HG03460 (cell line): ENCODE results near the gene BTBD1.
"Not testable (repeated sequence)": the region's sequence is repeated elsewhere in the genome, so short reads cannot be mapped to it uniquely, and the experiment has no call there.

Source experiments
- ATAC-seq: cut with Tn5 transposase; IDR thresholded peaks from one replicate; pipeline ENCODE4 v1.9.1; 2021; ENCODE audit not compliant: unreplicated experiment

BTBD1 gene

GRCh38 chr15:83098079-83098478 lies 31.0 kb upstream of the BTBD1 start:
- ATAC-seq: no peak

DNA sequence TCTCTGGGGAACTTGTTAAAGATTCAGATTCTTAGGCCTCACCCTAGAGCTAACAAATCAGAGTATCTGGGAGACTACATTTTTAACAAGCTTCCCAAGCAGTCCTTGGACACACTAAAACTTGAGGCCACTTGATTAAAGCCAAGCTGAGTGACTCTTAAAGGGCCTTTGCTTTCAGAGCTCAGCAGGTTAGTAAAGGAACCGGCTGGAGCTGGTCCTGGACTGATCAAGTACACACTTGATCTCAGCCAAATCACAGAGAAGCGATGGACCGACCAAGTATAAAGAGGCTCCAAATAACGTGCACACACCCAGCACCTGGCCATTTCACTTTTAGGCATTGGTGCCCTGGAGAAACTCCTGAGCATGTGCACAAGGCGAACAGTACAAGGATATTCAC lies 27.5 kb upstream of the BTBD1 start:
- no peak for ATAC-seq

GRCh38 chr15:83092309-83092976 lies 25.4 kb upstream of the BTBD1 start:
- ATAC-seq: peak; percentile 67

- ATAC-seq: not testable (repeated sequence)
These were observed 24.9 kb upstream of the BTBD1 start for GRCh38 chr15:83091965-83092308.

DNA sequence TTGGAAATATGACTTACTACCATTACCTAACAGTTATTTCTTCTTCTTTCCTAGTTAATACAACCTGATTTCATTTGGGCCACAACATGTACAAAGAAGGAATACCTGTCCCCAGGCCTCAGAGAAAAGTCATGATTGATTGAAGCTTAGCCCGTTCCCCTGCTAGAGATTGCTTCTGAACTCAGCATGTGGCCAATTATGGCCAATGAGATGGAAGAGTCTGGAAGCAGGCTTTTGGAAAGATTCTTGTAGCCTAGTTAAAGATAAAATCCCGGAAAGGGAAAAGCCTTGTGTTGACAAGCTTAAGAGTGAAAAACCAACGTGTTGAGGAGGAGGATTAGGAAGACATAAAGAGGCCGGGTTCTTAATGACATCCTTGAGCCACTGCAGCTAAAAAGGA lies 23.4 kb upstream of the BTBD1 start:
- no peak for ATAC-seq

DNA sequence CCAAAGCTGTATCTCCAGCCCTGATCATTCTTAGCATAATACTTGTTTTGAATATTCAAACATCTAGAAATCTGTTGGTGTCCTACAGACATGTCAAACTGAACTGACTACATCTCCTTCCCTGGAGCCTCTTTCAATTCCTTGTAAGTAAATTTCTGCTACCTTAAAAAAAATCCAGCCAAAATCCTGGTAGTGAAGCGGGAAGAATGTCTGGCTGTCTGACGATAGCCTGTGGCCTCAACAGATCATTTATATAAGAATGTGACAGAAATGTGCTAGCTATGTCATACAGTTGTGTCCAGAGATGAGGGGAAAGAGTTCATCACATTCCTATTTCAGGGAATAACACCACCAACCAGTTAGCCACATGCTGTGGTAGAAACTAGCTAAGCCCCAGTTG lies 21.8 kb upstream of the BTBD1 start:
- no peak for ATAC-seq

DNA sequence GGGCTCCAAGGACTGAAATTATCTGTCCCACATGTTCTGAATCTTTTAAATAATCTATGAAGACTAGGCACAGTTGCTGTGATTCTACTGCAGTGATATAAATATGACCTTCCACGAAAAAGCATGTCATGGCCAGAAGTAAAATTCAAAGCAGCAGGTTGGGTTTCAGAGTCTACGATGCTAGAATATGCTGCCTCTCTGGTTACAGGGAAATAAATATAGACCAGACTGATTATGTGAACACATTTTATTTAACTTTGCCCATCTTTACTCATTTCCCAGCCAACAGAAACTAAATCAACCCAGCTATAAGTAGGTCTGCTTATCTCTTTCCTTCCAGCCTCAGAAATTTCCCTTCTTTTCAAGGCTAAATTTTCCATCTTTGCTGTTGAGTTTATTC lies 20.5 kb upstream of the BTBD1 start:
- no peak for ATAC-seq

DNA sequence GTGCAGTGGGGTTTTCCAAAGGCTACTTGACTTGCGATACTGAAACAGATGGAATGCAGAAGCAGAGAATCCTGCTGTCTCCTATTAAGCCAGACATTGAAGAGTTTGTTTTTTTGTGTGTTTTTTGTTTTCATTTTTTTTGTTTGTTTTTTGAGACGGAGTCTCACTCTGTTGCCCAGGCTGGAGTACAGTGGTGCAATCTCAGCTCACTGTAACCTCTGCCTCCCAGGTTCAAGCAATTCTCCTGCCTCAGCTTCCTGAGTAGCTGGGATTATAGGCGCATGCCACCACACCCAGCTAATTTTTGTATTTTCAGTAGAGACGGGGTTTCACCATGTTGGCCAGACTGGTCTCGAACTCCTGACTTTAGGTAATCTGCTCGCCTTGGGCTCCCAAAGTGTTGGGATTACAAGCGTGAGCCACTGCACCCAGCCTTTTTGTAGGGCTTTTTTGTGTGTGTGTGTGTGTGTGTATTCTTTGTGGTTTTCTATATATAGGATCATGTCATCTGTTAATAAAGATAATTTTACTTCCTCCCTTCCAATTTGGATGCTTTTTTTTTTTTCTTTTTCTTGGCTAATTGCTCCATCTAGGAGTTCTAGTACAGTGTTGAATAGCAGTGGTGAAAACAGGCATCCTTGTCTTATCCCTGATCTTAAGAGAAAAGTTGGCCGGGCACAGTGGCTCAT lies 19.0 kb upstream of the BTBD1 start:
- ATAC-seq: not testable (repeated sequence)

DNA sequence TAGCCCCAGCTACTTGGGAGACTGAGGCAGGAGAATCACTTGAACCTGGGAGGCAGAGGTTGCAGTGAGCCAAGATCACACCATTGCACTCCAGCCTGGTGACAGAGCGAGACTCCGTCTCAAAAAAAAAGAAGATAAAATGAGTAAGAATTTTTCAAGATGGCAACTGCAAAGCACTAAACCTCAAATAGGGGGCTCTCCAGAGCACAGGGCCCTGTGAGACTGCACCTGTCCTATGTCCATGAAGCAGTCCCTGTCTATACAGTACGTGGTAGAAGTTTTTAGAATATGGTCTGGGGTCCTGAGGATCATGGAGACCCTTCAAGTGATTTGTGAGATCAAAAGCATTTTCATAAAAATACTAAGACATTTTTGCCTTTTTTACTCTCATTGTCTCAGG lies 18.4 kb upstream of the BTBD1 start:
- ATAC-seq: not testable (repeated sequence)

DNA sequence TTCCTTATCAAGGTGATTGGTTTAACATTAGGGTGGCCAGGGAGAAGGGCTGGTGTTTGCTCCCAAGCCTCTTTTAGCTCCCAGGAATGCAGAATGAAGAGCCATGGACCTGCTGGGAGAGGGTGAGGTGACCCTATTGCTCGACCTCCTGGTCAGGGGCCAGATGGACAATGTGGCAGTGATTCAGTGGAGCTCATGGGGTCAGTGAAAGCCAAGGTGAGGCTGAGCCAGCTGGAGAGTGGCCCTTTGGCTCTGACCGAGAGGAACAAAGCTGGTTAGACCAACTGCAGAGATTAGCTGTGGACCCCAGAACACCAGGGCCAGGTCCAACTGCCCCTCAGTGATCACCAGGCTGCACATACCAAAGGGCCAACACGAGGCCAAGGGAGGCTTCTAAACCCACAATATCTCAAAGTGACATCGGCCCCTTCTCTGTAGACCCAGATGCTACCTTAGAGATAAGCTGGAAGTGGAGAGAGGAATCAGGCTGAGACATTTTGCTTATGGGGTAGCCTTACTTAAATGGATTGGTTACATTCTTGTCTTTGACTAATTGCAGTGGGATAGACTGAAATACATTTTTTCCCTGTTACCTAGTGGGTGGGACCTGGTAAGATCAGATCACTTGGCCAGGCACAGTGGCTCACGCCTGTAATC lies 15.8 kb upstream of the BTBD1 start:
- ATAC-seq: no peak

- ATAC-seq: no peak
These were observed 14.4 kb upstream of the BTBD1 start for GRCh38 chr15:83081256-83082014.

DNA sequence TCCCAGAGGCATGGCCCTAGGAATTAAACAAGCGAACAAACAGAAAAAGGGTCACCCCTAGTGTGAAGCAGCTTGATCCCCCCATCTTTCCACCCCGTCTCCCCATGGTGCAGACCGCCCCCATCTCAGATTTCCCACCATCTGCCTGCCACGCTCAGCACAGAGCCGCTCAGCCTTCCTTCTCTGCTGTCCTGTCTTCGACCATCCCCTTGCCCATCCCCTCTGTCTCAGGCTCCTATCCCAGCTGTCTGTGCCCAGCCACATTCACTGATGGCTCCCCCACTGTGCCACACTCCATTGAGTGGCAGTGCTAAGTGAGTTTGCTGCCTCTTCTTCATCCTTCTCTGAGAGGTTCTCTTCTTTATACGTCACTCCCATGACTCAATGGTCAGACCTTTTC lies 11.7 kb upstream of the BTBD1 start:
- no peak for ATAC-seq

GRCh38 chr15:83077491-83078230 lies 10.6 kb upstream of the BTBD1 start:
- no peak for ATAC-seq

DNA sequence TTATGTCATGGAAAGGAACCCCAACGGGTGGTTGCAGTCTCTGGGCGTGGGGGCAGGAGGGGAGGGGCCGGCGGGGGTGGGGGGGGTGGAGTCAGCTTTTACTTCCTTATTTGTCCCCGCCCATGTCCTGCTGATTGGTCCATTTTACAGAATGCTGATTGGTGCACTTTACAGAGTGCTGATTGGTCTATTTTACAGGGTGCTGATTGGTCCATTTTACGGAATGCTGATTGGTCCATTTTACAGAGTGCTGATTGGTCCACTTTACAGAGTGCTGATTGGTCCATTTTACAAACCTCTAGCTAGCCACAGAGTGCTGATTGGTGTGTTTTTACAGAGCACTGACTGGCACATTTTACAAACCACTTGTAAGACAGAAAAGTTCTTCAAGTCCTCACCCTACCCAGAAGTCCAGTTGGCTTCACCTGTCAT lies 2.2 kb upstream of the BTBD1 start:
- not testable (repeated sequence) for ATAC-seq

DNA sequence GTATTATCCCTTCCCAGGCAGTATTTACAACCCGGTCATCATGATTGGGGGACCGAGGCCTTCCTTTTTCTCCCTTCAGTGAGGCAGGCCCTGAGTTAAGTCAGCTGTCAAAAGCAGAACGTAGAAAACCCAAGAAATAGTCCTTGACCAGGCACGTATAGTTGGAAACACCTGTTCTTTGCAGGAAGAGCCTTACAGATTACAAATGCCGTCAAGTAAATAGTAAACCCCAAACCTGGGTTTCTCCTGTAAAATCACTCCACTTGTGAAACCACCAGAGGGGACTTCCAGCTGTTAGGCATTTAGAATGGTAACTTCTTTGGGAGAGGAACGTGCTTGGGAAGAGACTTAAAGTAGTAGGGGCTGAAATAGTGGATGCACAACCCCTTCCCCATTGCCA lies 1.0 kb upstream of the BTBD1 start:
- no peak for ATAC-seq

DNA sequence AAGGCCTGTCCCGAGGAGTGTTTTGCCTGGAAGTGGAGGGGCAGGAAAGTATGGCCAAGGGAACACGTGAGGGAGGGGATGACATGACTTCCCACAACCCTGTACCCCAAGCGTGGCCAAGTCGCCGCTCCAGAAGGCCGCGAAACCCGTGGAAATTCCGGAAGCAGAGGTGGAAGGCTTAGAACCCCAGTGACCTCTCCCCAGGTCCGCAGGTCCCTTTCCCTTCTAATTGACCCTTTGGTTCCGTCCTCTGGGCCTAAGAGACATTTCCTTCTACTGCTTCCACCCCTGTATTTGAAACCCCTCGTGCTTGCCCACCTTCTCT lies 548 bp upstream of the BTBD1 start:
- no peak for ATAC-seq

DNA sequence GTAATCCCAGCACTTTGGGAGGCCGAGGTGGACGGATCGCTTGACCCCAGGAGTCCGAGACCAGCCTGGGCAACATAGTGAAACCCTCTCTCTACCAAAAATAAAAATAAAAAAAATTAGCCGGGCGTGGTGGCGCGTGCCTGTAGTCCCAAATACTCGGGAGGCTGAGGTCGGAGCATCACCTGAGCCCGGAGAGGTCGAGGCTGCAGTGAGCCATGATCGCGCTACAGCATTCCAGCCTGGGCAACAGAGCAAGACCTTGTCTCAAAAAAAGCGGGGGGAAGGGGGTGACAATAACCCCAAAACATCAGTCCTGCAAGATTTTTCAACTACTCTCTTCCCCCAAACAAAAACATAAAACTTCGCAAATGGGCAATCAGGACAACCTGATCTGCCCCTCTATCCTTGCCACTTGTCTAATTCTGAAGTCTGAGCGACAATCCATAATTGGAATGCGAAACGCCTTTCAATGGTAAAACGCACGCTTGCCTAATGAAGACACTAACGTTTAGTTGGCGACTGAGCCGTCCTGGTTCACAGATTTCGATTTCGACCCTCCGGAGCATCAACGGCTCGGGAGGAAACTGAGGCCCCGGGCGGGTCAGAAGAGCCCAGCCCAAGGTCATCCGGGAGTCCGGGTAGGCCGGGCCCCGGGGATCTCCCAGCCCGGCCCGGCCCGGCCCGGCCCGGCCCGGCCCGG lies 868 bp downstream of the BTBD1 start:
- ATAC-seq: no peak

DNA sequence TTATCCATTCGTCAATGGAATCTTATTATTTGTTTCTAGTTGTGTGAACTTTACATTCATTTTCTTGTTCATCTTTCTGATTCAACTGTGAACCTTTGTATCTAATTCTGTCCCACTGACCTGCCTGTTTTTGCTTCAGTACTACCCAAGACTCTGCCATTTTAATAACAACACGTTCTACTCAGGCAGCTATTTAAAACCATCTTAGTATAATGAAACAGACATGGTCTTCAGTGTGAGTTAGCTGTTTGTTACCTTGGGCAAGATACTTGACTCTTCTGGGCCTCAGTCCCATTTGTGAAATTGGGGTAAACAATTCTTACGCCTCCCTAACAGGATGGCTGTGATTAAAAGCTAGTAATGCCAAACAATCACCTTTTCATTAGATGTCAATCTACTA lies 1.6 kb downstream of the BTBD1 start:
- ATAC-seq: no peak

- ATAC-seq: no peak
These were observed 2.2 kb downstream of the BTBD1 start for GRCh38 chr15:83064859-83065258.

GRCh38 chr15:83063551-83063950 lies 3.5 kb downstream of the BTBD1 start:
- no peak for ATAC-seq

GRCh38 chr15:83062768-83063180 lies 4.3 kb downstream of the BTBD1 start:
- ATAC-seq: no peak
